ENCODE data around the gene WWC1. TPM values are rescaled to one million over a fixed set of nuclear protein-coding genes. Genes with fewer than 3 reads are reported as not detected.

Gene WWC1
- total RNA-seq, 1 experiment from 2014 or later = 29.4 TPM

GRCh38 chr5:168284809-168285208 lies 6.6 kb upstream of the WWC1 start:
- H3K9me3 ChIP-seq (ENCODE audit: control insufficient read depth, insufficient read depth, low read depth, low read length) = no peaks in the 10 kb centered on the region
- BruUV-seq (replicated peaks) = no TSS peak
- CTCF ChIA-PET = no interaction called here
- H3K4me3 ChIP-seq (ENCODE audit: low read depth in 2 of 2, low read length in 2 of 2) = no peak overlapping the region
- no peak for ATAC-seq
- no peak overlapping the region for H3K27ac ChIP-seq (ENCODE audit: low read length)
- TF ChIP-seq TCF7L2 (IDR thresholded peaks at IDR 0.05; ENCODE audit: low read depth, low read length) (no peak), SIN3A (IDR thresholded peaks at IDR 0.05; ENCODE audit: borderline replicate concordance, insufficient read depth, low read depth, low read length) (no peak), POLR2AphosphoS5 (IDR thresholded peaks at IDR 0.05; ENCODE audit: low read depth, low read length) (no peak), CTCF (IDR thresholded peaks at IDR 0.05) (no peak), REST (IDR thresholded peaks at IDR 0.05; ENCODE audit: insufficient read depth in 1 of 2, low read depth in 2 of 2, low read length in 1 of 2) (no peak)
- no peaks in the 10 kb centered on the region for H3K36me3 ChIP-seq (ENCODE audit: control insufficient read depth, insufficient read depth, low read length)
- H3K27me3 ChIP-seq (ENCODE audit: control insufficient read depth, insufficient read depth, low read length) = no peaks in the 10 kb centered on the region
- H3K4me1 ChIP-seq (ENCODE audit: control insufficient read depth, insufficient read depth, low read length) = 0 out of 2 replicates have a peak, but pooled peaks cover 4% of the 10 kb centered on the region
- in situ Hi-C loops (cut with HindIII; ENCODE audit: low pct_unique_long_range_greater_than_20kb, low sequenced_read_pairs) (no loop called here), intact Hi-C loops (cut with micrococcal nuclease; ENCODE audit: unreplicated experiment) (no loop called here)
- no peak for DNase-seq (ENCODE audit: low read depth, low spot score)
- POLR2A ChIA-PET = no interaction called here

DNA sequence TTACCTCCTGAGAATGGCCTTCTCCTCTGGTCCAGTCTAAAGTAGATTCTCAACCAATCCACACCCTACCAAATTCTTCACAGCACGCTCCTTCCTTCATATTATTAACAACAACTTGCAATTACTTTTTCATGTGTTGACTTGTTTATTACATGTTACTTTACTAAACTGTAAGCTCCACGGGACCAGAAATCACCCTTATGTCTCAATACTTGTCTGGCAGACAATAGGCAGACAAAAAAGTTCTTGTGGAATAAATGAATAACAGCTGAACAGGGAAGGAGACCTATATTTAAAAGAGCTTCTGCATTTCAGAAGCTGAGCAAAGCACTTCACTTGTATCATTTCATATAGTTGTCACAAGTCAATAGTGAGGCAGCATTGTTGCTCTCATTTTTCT lies 5.7 kb upstream of the WWC1 start:
- ATAC-seq (no peak), DNase-seq (ENCODE audit: low read depth, low spot score) (no peak)
- in situ Hi-C loops (cut with HindIII; ENCODE audit: low pct_unique_long_range_greater_than_20kb, low sequenced_read_pairs) = no loop called here
- H3K36me3 ChIP-seq (ENCODE audit: control insufficient read depth, insufficient read depth, low read length) = no peaks in the 10 kb centered on the region
- TF ChIP-seq REST (IDR thresholded peaks at IDR 0.05; ENCODE audit: insufficient read depth in 1 of 2, low read depth in 2 of 2, low read length in 1 of 2) (no peak), CTCF (IDR thresholded peaks at IDR 0.05) (no peak), POLR2AphosphoS5 (IDR thresholded peaks at IDR 0.05; ENCODE audit: low read depth, low read length) (no peak), TCF7L2 (IDR thresholded peaks at IDR 0.05; ENCODE audit: low read depth, low read length) (no peak), SIN3A (IDR thresholded peaks at IDR 0.05; ENCODE audit: borderline replicate concordance, insufficient read depth, low read depth, low read length) (no peak)
- H3K4me3 ChIP-seq (ENCODE audit: low read depth in 2 of 2, low read length in 2 of 2) = no peak overlapping the region
- POLR2A ChIA-PET = no interaction called here
- CTCF ChIA-PET = no interaction called here
- no peak overlapping the region for H3K27ac ChIP-seq (ENCODE audit: low read length)
- no peaks in the 10 kb centered on the region for H3K27me3 ChIP-seq (ENCODE audit: control insufficient read depth, insufficient read depth, low read length)
- no peaks in the 10 kb centered on the region for H3K9me3 ChIP-seq (ENCODE audit: control insufficient read depth, insufficient read depth, low read depth, low read length)
- no TSS peak for BruUV-seq (replicated peaks)
- intact Hi-C loops (cut with micrococcal nuclease; ENCODE audit: unreplicated experiment) = no loop called here
- peaks cover 4% of the 10 kb centered on the region; the same call in 1 of the 2 replicates for H3K4me1 ChIP-seq (ENCODE audit: control insufficient read depth, insufficient read depth, low read length)

Measured in Panc1 (cell line).